Activated CD4-positive, CD25-positive, alpha-beta regulatory T cell treated with anti-CD3 and anti-CD28 coated beads, Interleukin-2, amount 50 U/mL, for 24 hours (primary cell): Measurements from ENCODE around the gene AOAH.

Experiments used
- ATAC-seq, 2 donors: fragments of 150-1000 bp; cut with Tn5 transposase; one replicate each; pipeline ENCODE4 v1.10.0; 2021; ENCODE audit warnings: mild to moderate bottlenecking in 1 of 2, moderate library complexity in 1 of 2

The AOAH gene

GRCh38 chr7:36626111-36626510 lies 98.2 kb downstream of the AOAH start:
- ATAC-seq = no peak

GRCh38 chr7:36625247-36625646 lies 99.0 kb downstream of the AOAH start:
- ATAC-seq = no peak

GRCh38 chr7:36623247-36623646 lies 101.0 kb downstream of the AOAH start:
- ATAC-seq = no peak

GRCh38 chr7:36621396-36621795 lies 102.9 kb downstream of the AOAH start:
- no peak for ATAC-seq

- ATAC-seq = no peak
Measured at GRCh38 chr7:36620166-36620708, 104.1 kb downstream of the AOAH start.

GRCh38 chr7:36617408-36617807 lies 106.9 kb downstream of the AOAH start:
- ATAC-seq = no peak

GRCh38 chr7:36615852-36616540 lies 108.3 kb downstream of the AOAH start:
- ATAC-seq = no peak

GRCh38 chr7:36614959-36615358 lies 109.3 kb downstream of the AOAH start:
- ATAC-seq = no peak

- no peak for ATAC-seq
Measured at GRCh38 chr7:36613031-36613614, 111.2 kb downstream of the AOAH start.

GRCh38 chr7:36611703-36612102 lies 112.6 kb downstream of the AOAH start:
- ATAC-seq = no peak

GRCh38 chr7:36607721-36608095 lies 116.6 kb downstream of the AOAH start:
- no peak for ATAC-seq

- no peak for ATAC-seq
Measured at GRCh38 chr7:36606976-36607720, 117.1 kb downstream of the AOAH start.

- no peak for ATAC-seq
Measured at GRCh38 chr7:36606153-36606975, 117.9 kb downstream of the AOAH start.

- no peak for ATAC-seq
Measured at GRCh38 chr7:36605261-36606051, 118.8 kb downstream of the AOAH start.

- no peak for ATAC-seq
Measured at GRCh38 chr7:36604806-36605205, 119.5 kb downstream of the AOAH start.

GRCh38 chr7:36602934-36603887 lies 121.1 kb downstream of the AOAH start:
- ATAC-seq = no peak

GRCh38 chr7:36602511-36602910 lies 121.8 kb downstream of the AOAH start:
- ATAC-seq = no peak

- no peak for ATAC-seq
Measured at GRCh38 chr7:36601601-36602000, 122.7 kb downstream of the AOAH start.

- ATAC-seq = peak; percentile 78 to 88
Measured at GRCh38 chr7:36600869-36601530, 123.3 kb downstream of the AOAH start.

- no peak for ATAC-seq
Measured at GRCh38 chr7:36600314-36600682, 124.0 kb downstream of the AOAH start.
